Measurements from ENCODE around the gene MTFR1L. TPM values are rescaled to one million over a fixed set of nuclear protein-coding genes. Genes with fewer than 3 reads are reported as not detected.

Gene MTFR1L
- polyA plus RNA-seq, 1 donor from 2014 or later: 115 TPM

DNA sequence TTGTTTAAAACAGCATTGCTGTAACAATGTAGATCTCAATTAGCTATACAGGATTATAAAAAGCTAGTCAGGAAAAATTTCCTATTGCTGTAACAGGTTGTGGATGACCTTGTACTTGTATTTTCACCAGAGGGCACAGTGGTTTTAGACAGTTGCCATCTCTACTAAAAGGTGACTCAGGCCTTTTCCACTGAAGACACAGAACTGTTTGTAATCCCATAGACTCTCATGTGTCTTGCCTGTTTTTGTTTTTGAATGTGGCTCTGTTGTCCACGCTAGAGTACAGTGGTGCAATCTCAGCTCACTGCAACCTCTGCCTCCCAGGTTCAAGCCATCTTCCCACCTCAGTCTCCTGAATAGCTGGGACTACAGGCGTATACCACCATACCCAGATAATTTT is 5.9 kb downstream of the MTFR1L start:
- Histone ChIP-seq H4K20me1 (ENCODE audit: insufficient read depth) (no peaks in the 10 kb centered on the region), H2AFZ (ENCODE audit: low read depth, low read length) (no peak overlapping the region), H3K36me3 (ENCODE audit: insufficient read depth, low read length) (no peaks in the 10 kb centered on the region), H3K4me3 (ENCODE audit: low read length) (no peak overlapping the region), H3K9me2 (ENCODE audit: insufficient read depth, low read length) (no peaks in the 10 kb centered on the region), H3K9me3 (ENCODE audit: low read length) (no peaks in the 10 kb centered on the region), H3K79me2 (replicated peaks; ENCODE audit: insufficient read depth, low read length) (peaks cover 16% of the 10 kb centered on the region), H3F3A (ENCODE audit: insufficient read depth, low read length, poor library complexity, severe bottlenecking) (no peaks in the 10 kb centered on the region), H3K27ac (ENCODE audit: low read length) (no peak overlapping the region), H3K27me3 (ENCODE audit: insufficient read depth, low read depth, low read length) (no peaks in the 10 kb centered on the region), H3K9ac (ENCODE audit: low read length) (no peak overlapping the region), H3K4me2 (ENCODE audit: low read length) (no peak overlapping the region)
- TF ChIP-seq MXI1 (conservative IDR thresholded peaks at IDR 0.05; ENCODE audit: poor library complexity, severe bottlenecking): no peak
- TF ChIP-seq EP300 (conservative IDR thresholded peaks at IDR 0.05; ENCODE audit: poor library complexity, severe bottlenecking): no peak
- TF ChIP-seq, protein P1, sequence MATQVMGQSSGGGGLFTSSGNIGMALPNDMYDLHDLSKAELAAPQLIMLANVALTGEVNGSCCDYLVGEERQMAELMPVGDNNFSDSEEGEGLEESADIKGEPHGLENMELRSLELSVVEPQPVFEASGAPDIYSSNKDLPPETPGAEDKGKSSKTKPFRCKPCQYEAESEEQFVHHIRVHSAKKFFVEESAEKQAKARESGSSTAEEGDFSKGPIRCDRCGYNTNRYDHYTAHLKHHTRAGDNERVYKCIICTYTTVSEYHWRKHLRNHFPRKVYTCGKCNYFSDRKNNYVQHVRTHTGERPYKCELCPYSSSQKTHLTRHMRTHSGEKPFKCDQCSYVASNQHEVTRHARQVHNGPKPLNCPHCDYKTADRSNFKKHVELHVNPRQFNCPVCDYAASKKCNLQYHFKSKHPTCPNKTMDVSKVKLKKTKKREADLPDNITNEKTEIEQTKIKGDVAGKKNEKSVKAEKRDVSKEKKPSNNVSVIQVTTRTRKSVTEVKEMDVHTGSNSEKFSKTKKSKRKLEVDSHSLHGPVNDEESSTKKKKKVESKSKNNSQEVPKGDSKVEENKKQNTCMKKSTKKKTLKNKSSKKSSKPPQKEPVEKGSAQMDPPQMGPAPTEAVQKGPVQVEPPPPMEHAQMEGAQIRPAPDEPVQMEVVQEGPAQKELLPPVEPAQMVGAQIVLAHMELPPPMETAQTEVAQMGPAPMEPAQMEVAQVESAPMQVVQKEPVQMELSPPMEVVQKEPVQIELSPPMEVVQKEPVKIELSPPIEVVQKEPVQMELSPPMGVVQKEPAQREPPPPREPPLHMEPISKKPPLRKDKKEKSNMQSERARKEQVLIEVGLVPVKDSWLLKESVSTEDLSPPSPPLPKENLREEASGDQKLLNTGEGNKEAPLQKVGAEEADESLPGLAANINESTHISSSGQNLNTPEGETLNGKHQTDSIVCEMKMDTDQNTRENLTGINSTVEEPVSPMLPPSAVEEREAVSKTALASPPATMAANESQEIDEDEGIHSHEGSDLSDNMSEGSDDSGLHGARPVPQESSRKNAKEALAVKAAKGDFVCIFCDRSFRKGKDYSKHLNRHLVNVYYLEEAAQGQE (IDR thresholded peaks at IDR 0.05; ENCODE audit: borderline replicate concordance): no peak
- no peak for TF ChIP-seq EZH2 (IDR thresholded peaks at IDR 0.05; ENCODE audit: borderline replicate concordance, insufficient read depth, low read length, poor library complexity, severe bottlenecking)
- no peak for TF ChIP-seq POLR2AphosphoS5 (IDR thresholded peaks at IDR 0.05)

- TF ChIP-seq CTCF (IDR thresholded peaks at IDR 0.05; ENCODE audit: poor library complexity, severe bottlenecking) (no peak), RAD21 (conservative IDR thresholded peaks at IDR 0.05) (no peak), SMC3 (conservative IDR thresholded peaks at IDR 0.05; ENCODE audit: poor library complexity) (no peak), POLR2AphosphoS5 (IDR thresholded peaks at IDR 0.05) (no peak), MXI1 (conservative IDR thresholded peaks at IDR 0.05; ENCODE audit: poor library complexity, severe bottlenecking) (no peak), EP300 (conservative IDR thresholded peaks at IDR 0.05; ENCODE audit: poor library complexity, severe bottlenecking) (no peak), TAF1 (IDR thresholded peaks at IDR 0.05; ENCODE audit: low read depth) (no peak), EZH2 (IDR thresholded peaks at IDR 0.05; ENCODE audit: borderline replicate concordance, insufficient read depth, low read length, poor library complexity, severe bottlenecking) (no peak)
- TF ChIP-seq, protein P1 (IDR thresholded peaks at IDR 0.05; ENCODE audit: borderline replicate concordance): no peak
- Histone ChIP-seq H3K9ac (ENCODE audit: low read length) (no peak overlapping the region), H3K27ac (ENCODE audit: low read length) (no peak overlapping the region), H3K79me2 (replicated peaks; ENCODE audit: insufficient read depth, low read length) (peaks cover 7% of the 10 kb centered on the region), H3K9me2 (ENCODE audit: insufficient read depth, low read length) (no peaks in the 10 kb centered on the region), H4K20me1 (ENCODE audit: insufficient read depth) (no peaks in the 10 kb centered on the region), H3K27me3 (ENCODE audit: insufficient read depth, low read depth, low read length) (no peaks in the 10 kb centered on the region), H3K4me2 (ENCODE audit: low read length) (no peak overlapping the region), H3K9me3 (ENCODE audit: low read length) (no peaks in the 10 kb centered on the region), H3K4me3 (ENCODE audit: low read length) (no peak overlapping the region), H2AFZ (ENCODE audit: low read depth, low read length) (no peak overlapping the region), H3K36me3 (ENCODE audit: insufficient read depth, low read length) (no peaks in the 10 kb centered on the region), H3F3A (ENCODE audit: insufficient read depth, low read length, poor library complexity, severe bottlenecking) (no peaks in the 10 kb centered on the region)
Measured at GRCh38 chr1:25826571-25826970, 6.8 kb downstream of the MTFR1L start.

All from neural cell (in vitro differentiated cells).